RWPE2 (cell line): ENCODE results near the gene BLNK.

Experiments
- ATAC-seq: fragments of 200-7000 bp; cut with Tn5 transposase; 3 replicates; pipeline ENCODE4 v1.9.1; 2021; ENCODE audit warnings: low read depth
- DNase-seq: peaks from one replicate; pipeline ENCODE4 v3.0.0-alpha.2; 2020; ENCODE audit warnings: low spot score
- H3K27ac ChIP-seq: fragments of 450-650 bp; 2 replicates; pipeline ENCODE4 v1.5.1; 2017; ENCODE audit warnings: mild to moderate bottlenecking; ENCODE audit not compliant: poor library complexity, severe bottlenecking
- H3K27me3 ChIP-seq: fragments of 250-450 bp; sonication (Bioruptor Pico); 2 replicates; pipeline ENCODE4 v1.5.1; 2021; ENCODE audit warnings: mild to moderate bottlenecking, moderate library complexity; ENCODE audit not compliant: insufficient read depth, poor library complexity, severe bottlenecking
- H3K36me3 ChIP-seq: fragments of 250-450 bp; sonication (Bioruptor Pico); 2 replicates; pipeline ENCODE4 v1.5.1; 2020; ENCODE audit warnings: low read depth, mild to moderate bottlenecking, moderate library complexity
- H3K4me1 ChIP-seq: fragments of 250-450 bp; sonication (Bioruptor Pico); 2 replicates; pipeline ENCODE4 v1.5.1; 2021; ENCODE audit warnings: mild to moderate bottlenecking, moderate library complexity; ENCODE audit not compliant: insufficient read depth, poor library complexity, severe bottlenecking
- H3K4me3 ChIP-seq: fragments of 250-450 bp; sonication (Bioruptor Pico); 2 replicates; pipeline ENCODE4 v1.5.1; 2021; ENCODE audit warnings: mild to moderate bottlenecking, moderate library complexity; ENCODE audit not compliant: severe bottlenecking
- H3K9me3 ChIP-seq: fragments of 250-450 bp; sonication (Bioruptor Pico); 2 replicates; pipeline ENCODE4 v1.5.1; 2021; ENCODE audit warnings: mild to moderate bottlenecking, moderate library complexity; ENCODE audit not compliant: severe bottlenecking
- TF ChIP-seq, protein P1 (sequence below): fragments of 450-650 bp; IDR thresholded peaks from one replicate; pipeline ENCODE4 v1.5.1; 2017; ENCODE audit warnings: mild to moderate bottlenecking, moderate library complexity; ENCODE audit not compliant: poor library complexity, severe bottlenecking

The BLNK gene

DNA sequence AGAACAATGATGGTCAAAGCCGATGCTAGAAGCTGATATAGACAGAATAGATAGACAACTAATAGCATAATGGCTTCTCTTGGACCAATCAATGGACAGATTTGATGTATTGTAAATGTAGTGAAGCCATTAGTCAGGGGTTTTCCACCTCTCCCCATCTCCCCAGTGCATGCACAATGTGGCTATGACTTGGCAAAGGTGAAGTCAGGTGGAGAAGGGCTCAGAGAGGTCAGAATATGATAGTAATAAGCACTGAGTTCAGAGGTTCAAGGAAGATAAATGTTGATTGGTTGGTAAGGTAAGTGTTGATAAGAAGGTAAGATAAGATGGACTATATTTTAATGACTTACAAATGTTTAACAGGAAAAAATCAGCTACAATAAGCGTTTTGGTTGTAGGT, 28.5 kb downstream of the BLNK start:
- TF ChIP-seq, protein P1, sequence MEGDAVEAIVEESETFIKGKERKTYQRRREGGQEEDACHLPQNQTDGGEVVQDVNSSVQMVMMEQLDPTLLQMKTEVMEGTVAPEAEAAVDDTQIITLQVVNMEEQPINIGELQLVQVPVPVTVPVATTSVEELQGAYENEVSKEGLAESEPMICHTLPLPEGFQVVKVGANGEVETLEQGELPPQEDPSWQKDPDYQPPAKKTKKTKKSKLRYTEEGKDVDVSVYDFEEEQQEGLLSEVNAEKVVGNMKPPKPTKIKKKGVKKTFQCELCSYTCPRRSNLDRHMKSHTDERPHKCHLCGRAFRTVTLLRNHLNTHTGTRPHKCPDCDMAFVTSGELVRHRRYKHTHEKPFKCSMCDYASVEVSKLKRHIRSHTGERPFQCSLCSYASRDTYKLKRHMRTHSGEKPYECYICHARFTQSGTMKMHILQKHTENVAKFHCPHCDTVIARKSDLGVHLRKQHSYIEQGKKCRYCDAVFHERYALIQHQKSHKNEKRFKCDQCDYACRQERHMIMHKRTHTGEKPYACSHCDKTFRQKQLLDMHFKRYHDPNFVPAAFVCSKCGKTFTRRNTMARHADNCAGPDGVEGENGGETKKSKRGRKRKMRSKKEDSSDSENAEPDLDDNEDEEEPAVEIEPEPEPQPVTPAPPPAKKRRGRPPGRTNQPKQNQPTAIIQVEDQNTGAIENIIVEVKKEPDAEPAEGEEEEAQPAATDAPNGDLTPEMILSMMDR, result no peak
- DNase-seq (no peak), ATAC-seq (no peak)
- H3K4me1 ChIP-seq, result no peaks in the 10 kb centered on the region
- H3K9me3 ChIP-seq, result no peaks in the 10 kb centered on the region
- H3K27me3 ChIP-seq, result no peaks in the 10 kb centered on the region
- no peak overlapping the region for H3K27ac ChIP-seq
- H3K4me3 ChIP-seq, result no peak overlapping the region
- no peaks in the 10 kb centered on the region for H3K36me3 ChIP-seq

DNA sequence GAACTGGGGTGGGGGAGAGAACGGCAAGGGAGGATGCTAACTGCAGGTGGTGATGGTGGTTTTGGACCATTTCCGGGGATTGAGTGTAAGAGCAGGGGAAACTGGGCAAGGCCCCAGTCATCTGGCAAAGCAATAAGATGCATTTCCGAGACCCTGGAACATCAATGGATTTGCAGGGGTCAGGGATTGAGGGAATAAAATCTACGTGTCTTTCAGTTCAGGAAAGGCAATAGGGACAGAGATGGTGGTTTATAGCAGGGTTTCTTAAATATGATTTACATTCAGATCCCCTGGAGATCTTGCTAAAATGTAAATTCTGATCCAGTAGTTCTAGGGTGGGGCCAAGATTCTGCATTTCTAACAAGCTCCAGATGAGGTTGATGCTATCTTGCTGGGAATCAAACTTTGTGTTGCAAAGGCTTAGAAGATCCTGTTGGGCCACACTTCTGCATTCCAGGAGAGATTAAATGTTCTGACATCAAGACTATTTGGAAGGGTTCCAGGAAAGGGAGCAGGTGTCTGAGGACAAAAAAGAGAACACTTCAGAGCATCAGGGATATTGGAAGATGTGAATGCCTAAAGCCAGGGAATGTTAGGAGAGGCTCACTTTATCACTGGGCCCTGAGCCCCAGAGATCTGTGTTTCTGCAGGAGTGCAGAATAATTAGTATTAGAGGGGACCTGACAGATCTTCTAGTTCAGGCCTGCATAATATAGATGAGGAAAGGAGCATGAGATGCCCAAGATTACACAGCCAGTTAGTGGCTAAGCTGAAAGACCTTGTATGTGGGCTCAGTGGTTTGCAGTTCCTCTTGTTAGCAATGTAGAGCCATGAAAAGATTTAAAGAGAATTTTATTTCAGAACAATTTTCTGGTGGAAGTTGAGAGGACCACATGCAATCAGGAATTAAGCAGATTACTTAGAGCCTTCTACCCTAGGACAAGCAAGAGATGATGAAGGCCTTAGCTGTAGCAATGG, 32.4 kb downstream of the BLNK start:
- H3K4me3 ChIP-seq, result no peak overlapping the region
- ATAC-seq (no peak), DNase-seq (no peak)
- H3K36me3 ChIP-seq, result no peaks in the 10 kb centered on the region
- no peaks in the 10 kb centered on the region for H3K27me3 ChIP-seq
- no peaks in the 10 kb centered on the region for H3K9me3 ChIP-seq
- TF ChIP-seq, protein P1, result no peak
- no peaks in the 10 kb centered on the region for H3K4me1 ChIP-seq
- no peak overlapping the region for H3K27ac ChIP-seq

DNA sequence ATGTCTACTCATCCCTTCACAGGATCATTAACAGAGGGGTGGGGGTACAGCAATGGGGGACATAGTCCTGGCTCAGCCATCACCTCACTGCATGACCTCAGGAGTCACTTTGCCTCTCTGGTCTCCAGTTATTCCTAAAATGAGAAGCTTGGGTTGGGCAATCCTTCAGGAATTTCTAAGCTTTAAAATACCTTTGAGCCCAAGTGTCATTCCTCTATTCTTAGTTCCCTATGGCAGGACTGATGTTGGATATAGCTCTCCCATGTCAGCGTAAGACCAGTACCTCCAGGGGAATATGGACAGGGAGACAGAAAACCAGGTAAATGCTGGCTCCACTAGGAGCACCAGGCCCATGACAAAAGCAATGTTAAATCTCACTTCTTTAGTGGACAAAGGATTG, 34.5 kb downstream of the BLNK start:
- Histone ChIP-seq H3K36me3 (no peaks in the 10 kb centered on the region), H3K27ac (no peak overlapping the region), H3K4me1 (no peaks in the 10 kb centered on the region), H3K4me3 (no peak overlapping the region), H3K9me3 (no peaks in the 10 kb centered on the region), H3K27me3 (no peaks in the 10 kb centered on the region)
- ATAC-seq (no peak), DNase-seq (no peak)
- TF ChIP-seq, protein P1, result no peak

DNA sequence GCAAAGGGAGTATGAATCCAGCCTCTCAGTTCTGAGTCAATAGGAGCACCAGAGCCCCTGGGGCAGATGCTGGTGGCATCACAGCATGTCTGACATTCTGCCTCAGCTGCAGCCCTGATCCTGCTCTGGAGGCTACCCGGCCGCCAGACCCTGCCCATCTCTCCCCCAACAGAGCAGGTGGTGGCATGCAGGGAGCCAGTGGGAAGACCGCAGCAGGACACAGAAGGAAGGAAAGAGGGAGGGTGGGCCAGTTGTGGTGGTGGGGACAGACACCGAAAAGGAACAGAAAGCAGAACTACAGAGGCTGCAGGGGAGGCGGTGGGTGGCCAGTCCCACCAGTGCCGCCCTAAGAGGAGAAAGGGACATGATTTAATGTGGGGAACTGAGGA, 35.3 kb downstream of the BLNK start:
- no peaks in the 10 kb centered on the region for H3K9me3 ChIP-seq
- H3K27me3 ChIP-seq, result no peaks in the 10 kb centered on the region
- TF ChIP-seq, protein P1, result no peak
- no peak overlapping the region for H3K4me3 ChIP-seq
- no peak overlapping the region for H3K27ac ChIP-seq
- no peaks in the 10 kb centered on the region for H3K4me1 ChIP-seq
- H3K36me3 ChIP-seq, result no peaks in the 10 kb centered on the region
- DNase-seq, result no peak
- no peak for ATAC-seq
